Small intestine (tissue), 7 donors: ENCODE data around the gene UGT2B17. TPM values are rescaled to one million over a fixed set of nuclear protein-coding genes. Genes with fewer than 3 reads are reported as not detected.

Source experiments
- DNase-seq, 2 donors: peaks; one replicate each; pipeline versions ENCODE4 v3.0.0 to v3.0.0-alpha.2; 2013
- FAIRE-seq: peaks from 2 replicates; lab custom pipeline; 2012; peaks lifted over from hg19 to GRCh38; lab: Jason Lieb, UNC
- H3K27ac ChIP-seq, 3 donors: one replicate each; pipeline ENCODE4 v1.5.1; 2013; ENCODE audit warnings: low read length in 2 of 3, mild to moderate bottlenecking in 2 of 3, control low read depth in 1 of 3, inconsistent platforms in 1 of 3, low read depth in 1 of 3, moderate library complexity in 1 of 3
- H3K27me3 ChIP-seq, 3 donors: one replicate each; pipeline ENCODE4 v1.6.1; 2013; ENCODE audit warnings: low read length in 3 of 3, inconsistent platforms in 1 of 3; ENCODE audit not compliant: control insufficient read depth in 3 of 3, insufficient read depth in 3 of 3
- H3K36me3 ChIP-seq, 3 donors: one replicate each; pipeline ENCODE4 v1.6.1; 2013; ENCODE audit warnings: low read length in 3 of 3, inconsistent platforms in 1 of 3, low read depth in 1 of 3, mild to moderate bottlenecking in 1 of 3, moderate library complexity in 1 of 3; ENCODE audit not compliant: control insufficient read depth in 3 of 3, insufficient read depth in 2 of 3
- H3K4me1 ChIP-seq, 3 donors: one replicate each; pipeline ENCODE4 v1.6.1; 2013; ENCODE audit warnings: low read length in 2 of 3, inconsistent platforms in 1 of 3, low read depth in 1 of 3, mild to moderate bottlenecking in 1 of 3, moderate library complexity in 1 of 3; ENCODE audit not compliant: control insufficient read depth in 3 of 3, insufficient read depth in 2 of 3
- H3K4me3 ChIP-seq, 3 donors: one replicate each; pipeline ENCODE4 v1.5.1; 2013; ENCODE audit warnings: low read length in 3 of 3, control low read depth in 1 of 3, inconsistent platforms in 1 of 3, low read depth in 1 of 3, mild to moderate bottlenecking in 1 of 3, moderate library complexity in 1 of 3
- H3K9me3 ChIP-seq, 2 donors: one replicate each; pipeline ENCODE4 v1.6.1; 2013; ENCODE audit warnings: low read depth in 1 of 2, low read length in 1 of 2; ENCODE audit not compliant: control insufficient read depth in 2 of 2, insufficient read depth in 1 of 2
- WGBS, 3 donors: extraction: QIAGEN DNeasy Blood & Tissue Kit; methylation state at CpG; one replicate each; pipeline ENCODE4 v1.1.7; 2013; 5-methylcytosine and 5-hydroxymethylcytosine counted together
- polyA plus RNA-seq, 4 donors: library from polyadenylated mRNA; stranded (reverse) in 3 of 4; unstranded in 1 of 4; fragments of 200-250 nt in 3 of 4; fragments of 120-200 nt in 1 of 4; gene quantifications; one replicate each; pipeline versions ENCODE4 v1.2.1 to v1.2.3, GENCODE V29; 2013
- donor health status: healthy with polysubstance abuse.
- donor health status: control.
- donor health status: control.
- donor health status: Bipolar disorder and iron deficiency.
- donor health status: healthy.

Gene UGT2B17
- polyA plus RNA-seq, 4 donors = 121 to 974 (median 229) TPM; not detected in 1

DNA sequence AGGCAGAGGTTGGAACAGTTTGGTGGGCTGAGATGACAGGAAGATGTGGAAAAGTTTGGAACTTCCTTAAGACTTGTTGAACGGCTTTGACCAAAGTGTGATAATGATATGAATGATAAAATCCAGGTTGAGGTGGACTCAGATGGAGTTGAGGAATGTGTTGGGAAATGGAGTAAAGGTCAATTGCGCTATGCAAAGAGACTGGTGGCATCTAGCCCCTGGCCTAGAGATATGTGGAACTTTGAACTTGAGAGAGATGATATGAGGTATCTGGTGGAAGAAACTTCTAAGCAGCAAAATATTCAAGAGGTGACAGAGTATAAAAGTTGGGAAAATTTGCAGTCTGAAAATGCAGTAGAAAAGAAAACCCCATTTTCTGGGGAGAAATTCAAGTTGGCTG lies 21.4 kb upstream of the UGT2B17 start:
- Histone ChIP-seq H3K27me3 (no peaks in the 10 kb centered on the region), H3K9me3 (no peaks in the 10 kb centered on the region), H3K4me1 (no peaks in the 10 kb centered on the region), H3K36me3 (no peaks in the 10 kb centered on the region), H3K4me3 (no peak overlapping the region), H3K27ac (no peak overlapping the region)
- FAIRE-seq (no peak), DNase-seq (peak in 1 of 2 donors; percentile 78)
- 47 to 80% (median 60%) methylated on average over 1 to 2 of the region's 2 CpGs for WGBS, 3 donors

DNA sequence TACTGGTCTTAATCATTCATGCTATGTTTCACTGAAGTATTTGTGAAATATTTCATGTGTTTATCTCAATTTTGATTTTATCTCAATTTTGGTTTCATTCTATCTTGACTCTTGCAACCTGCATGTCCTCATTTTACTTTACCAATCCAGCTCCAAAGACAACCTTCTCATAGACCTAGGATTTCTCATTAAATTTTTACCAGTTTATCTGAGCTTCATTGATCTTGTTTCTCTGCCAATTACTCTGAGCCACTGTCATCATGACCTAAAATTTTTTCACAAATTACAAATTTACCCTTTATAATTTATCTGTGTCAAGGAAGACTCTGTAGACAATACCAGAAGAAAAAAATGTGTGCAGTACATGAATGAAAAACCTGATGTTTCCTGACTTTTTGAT lies 18.6 kb upstream of the UGT2B17 start:
- H3K4me1 ChIP-seq = no peaks in the 10 kb centered on the region
- H3K27me3 ChIP-seq = no peaks in the 10 kb centered on the region
- no peak overlapping the region for H3K27ac ChIP-seq
- FAIRE-seq = no peak
- DNase-seq = no peak
- no peaks in the 10 kb centered on the region for H3K36me3 ChIP-seq
- H3K4me3 ChIP-seq = no peak overlapping the region
- H3K9me3 ChIP-seq = no peaks in the 10 kb centered on the region

DNA sequence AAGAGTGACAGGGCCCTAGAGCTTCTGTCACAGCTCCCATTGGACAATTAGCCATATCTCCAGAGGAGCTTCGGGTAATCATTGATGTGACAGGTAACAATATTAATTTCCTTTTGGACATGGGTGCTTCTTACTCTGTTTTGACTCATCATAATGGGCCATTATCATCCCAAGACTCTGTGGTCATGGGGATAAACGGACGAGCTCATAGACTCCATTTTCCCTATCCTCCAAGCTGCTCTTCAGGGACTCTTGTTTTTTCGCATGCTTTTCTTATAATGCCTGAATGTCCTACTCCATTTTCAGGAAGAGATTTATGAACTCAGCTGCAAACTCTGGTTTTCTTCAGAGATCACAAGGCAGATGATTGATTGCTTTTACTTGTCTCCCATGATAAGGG lies 17.0 kb upstream of the UGT2B17 start:
- no peak overlapping the region for H3K27ac ChIP-seq
- H3K27me3 ChIP-seq = no peaks in the 10 kb centered on the region
- no peak for FAIRE-seq
- no peaks in the 10 kb centered on the region for H3K9me3 ChIP-seq
- WGBS, 3 donors = 81 to 84% methylated on average over 4 of the region's 4 CpGs; no CpG with 5 or more reads in 1 of the 3 donors
- H3K4me1 ChIP-seq = no peaks in the 10 kb centered on the region
- no peak for DNase-seq
- H3K4me3 ChIP-seq = no peak overlapping the region
- H3K36me3 ChIP-seq = no peaks in the 10 kb centered on the region

DNA sequence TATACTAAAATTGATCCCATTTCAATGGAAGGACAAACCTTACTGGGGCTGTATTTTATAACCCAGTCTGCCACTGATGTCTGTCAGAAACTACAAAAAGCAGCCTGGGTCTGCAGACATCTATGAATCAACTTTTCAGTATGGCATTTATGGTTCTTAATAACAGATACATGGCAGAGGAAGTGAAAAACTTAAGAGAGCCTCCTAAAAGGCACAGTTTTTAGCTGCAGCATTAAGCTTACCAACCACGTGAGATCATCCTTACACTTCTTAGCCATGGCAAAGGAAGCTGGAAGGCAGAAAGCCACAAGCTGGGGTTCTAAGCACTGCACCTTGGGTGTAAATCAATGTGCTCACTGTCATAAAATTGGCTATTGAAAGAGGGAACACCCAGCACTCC lies 16.6 kb upstream of the UGT2B17 start:
- Histone ChIP-seq H3K36me3 (no peaks in the 10 kb centered on the region), H3K27ac (no peak overlapping the region), H3K4me3 (no peak overlapping the region), H3K9me3 (no peaks in the 10 kb centered on the region), H3K27me3 (no peaks in the 10 kb centered on the region), H3K4me1 (no peaks in the 10 kb centered on the region)
- FAIRE-seq = no peak
- DNase-seq = no peak
- WGBS, 3 donors = 80 to 92% (median 82%) methylated on average over 1 of the region's 1 CpG

DNA sequence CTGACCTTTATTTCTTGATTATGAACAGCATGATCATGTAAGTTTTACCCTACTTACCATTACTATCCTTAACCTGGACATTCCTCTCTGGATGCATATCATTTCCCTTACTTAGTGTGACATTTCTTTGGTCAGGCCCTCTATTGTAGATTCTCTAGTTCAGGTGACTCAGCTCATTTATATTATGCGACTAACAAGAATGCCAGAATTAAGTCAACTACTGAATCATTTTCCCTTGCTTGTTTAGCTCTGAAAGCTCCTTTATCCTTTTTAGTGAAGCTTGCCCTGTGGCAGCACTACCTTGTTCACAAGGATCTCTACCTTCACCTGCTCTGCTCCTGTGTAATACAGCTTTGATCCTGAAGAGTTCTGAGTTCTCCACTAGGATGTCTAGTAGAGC lies 15.1 kb upstream of the UGT2B17 start:
- 80 to 92% (median 83%) methylated on average over 1 of the region's 1 CpG for WGBS, 3 donors

DNA sequence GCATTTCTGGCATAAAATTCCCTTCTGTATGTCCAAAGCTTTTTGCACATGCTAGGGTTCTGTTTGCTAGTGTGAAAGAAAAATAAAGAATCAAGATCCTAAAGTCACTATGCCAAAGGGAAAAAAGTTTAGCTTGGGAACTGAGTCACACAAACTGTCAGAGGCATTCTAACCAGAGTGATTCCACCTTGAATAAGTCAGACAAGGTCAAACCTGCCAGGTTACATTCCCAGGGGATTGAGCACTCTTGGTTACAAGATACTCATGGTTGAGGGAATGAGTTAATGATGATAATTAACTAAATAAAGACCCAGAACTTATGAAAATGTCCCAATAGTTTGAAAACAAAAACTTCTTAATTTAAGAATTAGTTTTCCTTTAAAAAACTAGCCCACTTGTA lies 13.7 kb upstream of the UGT2B17 start:
- no peak for FAIRE-seq
- no peak overlapping the region for H3K4me3 ChIP-seq
- H3K36me3 ChIP-seq = no peaks in the 10 kb centered on the region
- H3K4me1 ChIP-seq = no peaks in the 10 kb centered on the region
- H3K27me3 ChIP-seq = no peaks in the 10 kb centered on the region
- DNase-seq = no peak
- no peaks in the 10 kb centered on the region for H3K9me3 ChIP-seq
- no peak overlapping the region for H3K27ac ChIP-seq

More for the DNA sequence above, 15.1 kb upstream of the UGT2B17 start:
- Histone ChIP-seq H3K4me3 (no peak overlapping the region), H3K9me3 (no peaks in the 10 kb centered on the region), H3K4me1 (no peaks in the 10 kb centered on the region), H3K36me3 (no peaks in the 10 kb centered on the region), H3K27ac (no peak overlapping the region), H3K27me3 (no peaks in the 10 kb centered on the region)
- no peak for FAIRE-seq
- no peak for DNase-seq

DNA sequence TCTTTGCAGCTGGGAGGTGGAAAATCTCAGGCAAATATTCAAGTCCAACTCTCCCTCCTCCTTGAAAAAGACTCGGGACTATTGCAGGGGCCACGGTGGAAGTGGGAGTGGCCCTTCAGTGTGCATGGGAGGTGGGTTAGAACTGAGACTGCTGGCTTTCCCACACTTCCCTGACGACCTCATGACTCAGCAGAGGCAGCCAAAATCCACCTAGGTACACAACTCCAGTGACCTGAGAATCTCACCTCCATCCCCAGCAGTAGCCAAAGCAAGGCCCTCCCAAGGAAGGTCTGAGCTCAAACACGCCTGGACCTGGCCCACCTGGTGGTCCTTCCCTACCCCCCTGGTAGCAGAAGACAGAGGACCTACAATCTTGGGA lies 6.2 kb upstream of the UGT2B17 start:
- Histone ChIP-seq H3K27me3 (no peaks in the 10 kb centered on the region), H3K4me3 (no peak overlapping the region), H3K9me3 (no peaks in the 10 kb centered on the region), H3K36me3 (no peaks in the 10 kb centered on the region), H3K4me1 (no peaks in the 10 kb centered on the region), H3K27ac (no peak overlapping the region)
- FAIRE-seq = no peak
- no peak for DNase-seq
- WGBS, 3 donors = 80 to 86% methylated on average over 3 to 4 of the region's 4 CpGs; no CpG with 5 or more reads in 1 of the 3 donors

DNA sequence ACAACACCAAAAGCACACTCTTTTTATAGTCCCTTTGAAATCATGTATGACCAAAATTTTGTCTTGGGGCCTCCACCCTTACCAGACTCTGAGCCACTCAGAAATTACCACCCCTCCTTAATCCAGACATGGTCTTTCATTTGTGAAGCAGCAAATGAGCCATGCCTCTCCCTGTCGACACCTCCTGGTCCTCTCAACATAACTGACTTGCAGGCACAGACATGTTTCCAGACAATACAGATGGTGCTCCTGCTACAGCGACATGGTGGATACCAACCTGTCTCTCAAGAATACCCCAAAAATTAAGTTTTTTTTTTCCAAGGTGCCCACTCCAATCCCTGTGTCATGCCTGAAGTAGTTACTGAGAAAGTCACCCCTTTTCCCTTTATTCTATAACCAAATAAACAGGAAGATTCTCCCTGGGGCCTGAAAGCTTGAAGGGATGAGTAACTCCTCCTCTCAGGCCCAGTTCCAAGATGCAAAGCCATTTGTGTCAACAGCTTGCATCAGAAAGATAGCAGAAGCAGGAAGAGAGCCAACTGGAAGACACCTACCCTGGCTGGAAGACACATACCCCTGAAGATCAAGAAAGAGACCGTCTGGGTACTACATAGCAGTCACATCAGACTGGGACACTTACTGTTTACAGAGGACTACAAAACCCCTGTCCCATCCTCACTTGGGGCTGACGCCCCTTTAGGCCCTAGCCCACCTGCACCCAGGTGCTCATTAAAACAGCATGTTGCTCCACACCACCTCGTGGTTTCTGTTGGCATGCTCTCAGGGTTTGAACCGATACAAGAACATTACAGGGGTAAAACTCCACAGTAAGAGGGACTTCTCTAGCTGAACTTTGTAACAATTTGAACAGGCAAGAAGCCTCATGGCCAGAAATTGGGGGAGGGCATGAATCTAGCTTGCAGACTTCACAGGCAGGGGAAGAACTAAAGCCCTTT lies 5.5 kb upstream of the UGT2B17 start:
- 78 to 86% (median 80%) methylated on average over 1 to 6 of the region's 6 CpGs for WGBS, 3 donors
- no peak overlapping the region for H3K4me3 ChIP-seq
- no peak for FAIRE-seq
- no peak overlapping the region for H3K27ac ChIP-seq
- H3K4me1 ChIP-seq = no peaks in the 10 kb centered on the region
- DNase-seq = no peak
- H3K9me3 ChIP-seq = no peaks in the 10 kb centered on the region
- H3K27me3 ChIP-seq = no peaks in the 10 kb centered on the region
- H3K36me3 ChIP-seq = no peaks in the 10 kb centered on the region
